ENCODE data around the gene ESR1.

Gene ESR1

GRCh38 chr6:151784441-151785214 lies 22.9 kb upstream of the ESR1 start:
- Histone ChIP-seq H3K9me3 (ENCODE audit: low read length) (no peaks in the 10 kb centered on the region), H3K27ac (ENCODE audit: low read depth, low read length) (no peak overlapping the region), H3K36me3 (ENCODE audit: insufficient read depth, low read length) (no peaks in the 10 kb centered on the region), H3K9ac (ENCODE audit: low read length) (no peak overlapping the region), H3K27me3 (ENCODE audit: control insufficient read depth in 1 of 2, insufficient read depth in 2 of 2, low read length in 2 of 2) (no peaks in the 10 kb centered on the region), H3K4me1 (ENCODE audit: insufficient read depth, low read length) (no peaks in the 10 kb centered on the region), H3K4me3 (ENCODE audit: low read depth in 1 of 2, low read length in 2 of 2) (no peak overlapping the region)

- Histone ChIP-seq H3K4me1 (ENCODE audit: insufficient read depth, low read length) (no peaks in the 10 kb centered on the region), H3K4me3 (ENCODE audit: low read depth in 1 of 2, low read length in 2 of 2) (no peak overlapping the region), H3K9me3 (ENCODE audit: low read length) (no peaks in the 10 kb centered on the region), H3K36me3 (ENCODE audit: insufficient read depth, low read length) (no peaks in the 10 kb centered on the region), H3K27ac (ENCODE audit: low read depth, low read length) (no peak overlapping the region), H3K27me3 (ENCODE audit: control insufficient read depth in 1 of 2, insufficient read depth in 2 of 2, low read length in 2 of 2) (no peaks in the 10 kb centered on the region), H3K9ac (ENCODE audit: low read length) (no peak overlapping the region)
These were observed 10.5 kb upstream of the ESR1 start for GRCh38 chr6:151796842-151797530.

- Histone ChIP-seq H3K4me3 (ENCODE audit: low read depth in 1 of 2, low read length in 2 of 2) (no peak overlapping the region), H3K9me3 (ENCODE audit: low read length) (no peaks in the 10 kb centered on the region), H3K27ac (ENCODE audit: low read depth, low read length) (no peak overlapping the region), H3K4me1 (ENCODE audit: insufficient read depth, low read length) (peaks cover 16% of the 10 kb centered on the region), H3K9ac (ENCODE audit: low read length) (no peak overlapping the region), H3K27me3 (ENCODE audit: control insufficient read depth in 1 of 2, insufficient read depth in 2 of 2, low read length in 2 of 2) (peaks cover 3 to 21% of the 10 kb centered on the region in 2 donors), H3K36me3 (ENCODE audit: insufficient read depth, low read length) (no peaks in the 10 kb centered on the region)
These were observed 3.7 kb upstream of the ESR1 start for GRCh38 chr6:151803743-151804142.

- peaks cover 3 to 30% of the 10 kb centered on the region in 2 donors for H3K27me3 ChIP-seq (ENCODE audit: control insufficient read depth in 1 of 2, insufficient read depth in 2 of 2, low read length in 2 of 2)
- no peak overlapping the region for H3K27ac ChIP-seq (ENCODE audit: low read depth, low read length)
- H3K9me3 ChIP-seq (ENCODE audit: low read length) = no peaks in the 10 kb centered on the region
- no peak overlapping the region for H3K9ac ChIP-seq (ENCODE audit: low read length)
- no peaks in the 10 kb centered on the region for H3K36me3 ChIP-seq (ENCODE audit: insufficient read depth, low read length)
- H3K4me3 ChIP-seq (ENCODE audit: low read depth in 1 of 2, low read length in 2 of 2) = no peak overlapping the region
- peaks cover 22% of the 10 kb centered on the region for H3K4me1 ChIP-seq (ENCODE audit: insufficient read depth, low read length)
These were observed 2.7 kb upstream of the ESR1 start for GRCh38 chr6:151804585-151805285.

GRCh38 chr6:151805286-151805840 lies 2.1 kb upstream of the ESR1 start:
- Histone ChIP-seq H3K27ac (ENCODE audit: low read depth, low read length) (no peak overlapping the region), H3K4me3 (ENCODE audit: low read depth in 1 of 2, low read length in 2 of 2) (no peak overlapping the region), H3K9me3 (ENCODE audit: low read length) (no peaks in the 10 kb centered on the region), H3K36me3 (ENCODE audit: insufficient read depth, low read length) (no peaks in the 10 kb centered on the region), H3K9ac (ENCODE audit: low read length) (no peak overlapping the region), H3K4me1 (ENCODE audit: insufficient read depth, low read length) (peaks cover 22% of the 10 kb centered on the region), H3K27me3 (ENCODE audit: control insufficient read depth in 1 of 2, insufficient read depth in 2 of 2, low read length in 2 of 2) (peaks cover 3 to 30% of the 10 kb centered on the region in 2 donors)

GRCh38 chr6:151806757-151807512 lies 547 bp upstream of the ESR1 start:
- Histone ChIP-seq H3K4me3 (ENCODE audit: low read depth in 1 of 2, low read length in 2 of 2) (peak overlapping the region in 1 of 2 donors; percentile 47), H3K27me3 (ENCODE audit: control insufficient read depth in 1 of 2, insufficient read depth in 2 of 2, low read length in 2 of 2) (peaks cover 10 to 30% of the 10 kb centered on the region in 2 donors), H3K36me3 (ENCODE audit: insufficient read depth, low read length) (no peaks in the 10 kb centered on the region), H3K9ac (ENCODE audit: low read length) (no peak overlapping the region), H3K27ac (ENCODE audit: low read depth, low read length) (no peak overlapping the region), H3K9me3 (ENCODE audit: low read length) (no peaks in the 10 kb centered on the region), H3K4me1 (ENCODE audit: insufficient read depth, low read length) (peaks cover 22% of the 10 kb centered on the region)

GRCh38 chr6:151808371-151809241 lies 1.1 kb downstream of the ESR1 start:
- Histone ChIP-seq H3K27ac (ENCODE audit: low read depth, low read length) (no peak overlapping the region), H3K9ac (ENCODE audit: low read length) (no peak overlapping the region), H3K4me3 (ENCODE audit: low read depth in 1 of 2, low read length in 2 of 2) (peak overlapping the region; percentile 35 to 36), H3K27me3 (ENCODE audit: control insufficient read depth in 1 of 2, insufficient read depth in 2 of 2, low read length in 2 of 2) (peaks cover 10 to 30% of the 10 kb centered on the region in 2 donors), H3K9me3 (ENCODE audit: low read length) (no peaks in the 10 kb centered on the region), H3K36me3 (ENCODE audit: insufficient read depth, low read length) (no peaks in the 10 kb centered on the region), H3K4me1 (ENCODE audit: insufficient read depth, low read length) (peaks cover 22% of the 10 kb centered on the region)

- H3K27me3 ChIP-seq (ENCODE audit: control insufficient read depth in 1 of 2, insufficient read depth in 2 of 2, low read length in 2 of 2) = peaks cover 10 to 30% of the 10 kb centered on the region in 2 donors
- no peak overlapping the region for H3K27ac ChIP-seq (ENCODE audit: low read depth, low read length)
These were observed 3.6 kb downstream of the ESR1 start for GRCh38 chr6:151811081-151811480.

GRCh38 chr6:151813858-151814257 lies 6.4 kb downstream of the ESR1 start:
- Histone ChIP-seq H3K4me1 (ENCODE audit: insufficient read depth, low read length) (peaks cover 5% of the 10 kb centered on the region), H3K36me3 (ENCODE audit: insufficient read depth, low read length) (no peaks in the 10 kb centered on the region), H3K27me3 (ENCODE audit: control insufficient read depth in 1 of 2, insufficient read depth in 2 of 2, low read length in 2 of 2) (peaks cover 6 to 7% of the 10 kb centered on the region in 2 donors), H3K4me3 (ENCODE audit: low read depth in 1 of 2, low read length in 2 of 2) (no peak overlapping the region), H3K9me3 (ENCODE audit: low read length) (no peaks in the 10 kb centered on the region), H3K9ac (ENCODE audit: low read length) (no peak overlapping the region), H3K27ac (ENCODE audit: low read depth, low read length) (no peak overlapping the region)

More at GRCh38 chr6:151811081-151811480, 3.6 kb downstream of the ESR1 start:
- Histone ChIP-seq H3K9ac (ENCODE audit: low read length) (no peak overlapping the region), H3K4me1 (ENCODE audit: insufficient read depth, low read length) (peaks cover 15% of the 10 kb centered on the region), H3K36me3 (ENCODE audit: insufficient read depth, low read length) (no peaks in the 10 kb centered on the region), H3K9me3 (ENCODE audit: low read length) (no peaks in the 10 kb centered on the region), H3K4me3 (ENCODE audit: low read depth in 1 of 2, low read length in 2 of 2) (no peak overlapping the region)

GRCh38 chr6:151814614-151815013 lies 7.1 kb downstream of the ESR1 start:
- no peaks in the 10 kb centered on the region for H3K36me3 ChIP-seq (ENCODE audit: insufficient read depth, low read length)
- no peaks in the 10 kb centered on the region for H3K9me3 ChIP-seq (ENCODE audit: low read length)
- H3K4me1 ChIP-seq (ENCODE audit: insufficient read depth, low read length) = no peaks in the 10 kb centered on the region
- H3K27ac ChIP-seq (ENCODE audit: low read depth, low read length) = no peak overlapping the region
- no peak overlapping the region for H3K4me3 ChIP-seq (ENCODE audit: low read depth in 1 of 2, low read length in 2 of 2)
- peaks cover 0 to 6% of the 10 kb centered on the region in 2 donors for H3K27me3 ChIP-seq (ENCODE audit: control insufficient read depth in 1 of 2, insufficient read depth in 2 of 2, low read length in 2 of 2)
- H3K9ac ChIP-seq (ENCODE audit: low read length) = no peak overlapping the region
